MM.1S (cell line): ENCODE results near the gene CDT1.

Experiments used
- CTCF ChIP-seq: fragments of 300-600 bp; sonication (generic); IDR thresholded peaks from 2 replicates; pipeline ENCODE4 v1.5.1; 2016; ENCODE audit warnings: antibody characterized with exemption, low read length, mixed read lengths
- EZH2 ChIP-seq: fragments of 300-600 bp; sonication (generic); optimal IDR thresholded peaks from 2 replicates; pipeline ENCODE3; 2017; ENCODE audit warnings: low read depth, mild to moderate bottlenecking, antibody characterized with exemption, low read length, mixed read lengths
- EZH2phosphoT487 ChIP-seq: fragments of 300-600 bp; sonication (generic); IDR thresholded peaks from 2 replicates; pipeline ENCODE4 v1.6.1; 2018; ENCODE audit warnings: antibody characterized with exemption, low read length

GRCh38 chr16:88815901-88816589 lies 12.5 kb downstream of the CDT1 start:
- peak; percentile 67 for TF ChIP-seq CTCF
- no peak for TF ChIP-seq EZH2phosphoT487
- no peak for TF ChIP-seq EZH2
